H1 (cell line): Measurements from ENCODE around the gene ATF7. TPM values are rescaled to one million over a fixed set of nuclear protein-coding genes. Genes with fewer than 3 reads are reported as not detected.

ENCODE experiments used
- CTCF ChIP-seq, 3 experiments: IDR thresholded peaks; 1 replicate in 2 of 3; 2 replicates in 1 of 3; pipeline versions ENCODE4 v1.5.1 to v1.6.1; 2011; ENCODE audit warnings: low read length in 3 of 3, mild to moderate bottlenecking in 3 of 3, inconsistent platforms in 2 of 3, low read depth in 1 of 3, moderate library complexity in 1 of 3; ENCODE audit not compliant: insufficient read depth in 1 of 3; ENCODE audit errors: control extremely low read depth in 1 of 3
- JUND ChIP-seq: IDR thresholded peaks from 2 replicates; pipeline ENCODE4 v1.6.1; 2011; ENCODE audit warnings: mild to moderate bottlenecking, improper control_type of control experiment, low read length
- polyA plus RNA-seq, 7 experiments: library from polyadenylated mRNA; depleted of rRNA in 3 of 7; stranded (reverse) in 5 of 7; unstranded in 2 of 7; fragments of >200 nt in 5 of 7; fragments of 200-250 nt in 2 of 7; gene quantifications; 1 replicate in 5 of 7; 2 replicates in 1 of 7; 4 replicates in 1 of 7; pipeline versions ENCODE4 v1.2.1 to v1.2.3, GENCODE V29; 2011 to 2013; ENCODE audit warnings: missing spikeins in 2 of 7, mixed read lengths in 2 of 7
- total RNA-seq: library from RNA; stranded (reverse); fragmentation: NEBNext Ultra II Directional; extraction: Animal tissue kit (Norgen Biotek cat#: 25700); gene quantifications from 2 replicates; pipeline ENCODE4 v1.2.1, GENCODE V29; 2021

The ATF7 gene
- total and polyA plus RNA-seq, 2 of the 8 experiments (the other 6 are each of a cell fraction or from before 2014, with no cell fraction given), result 10.1 to 16.6 TPM

DNA sequence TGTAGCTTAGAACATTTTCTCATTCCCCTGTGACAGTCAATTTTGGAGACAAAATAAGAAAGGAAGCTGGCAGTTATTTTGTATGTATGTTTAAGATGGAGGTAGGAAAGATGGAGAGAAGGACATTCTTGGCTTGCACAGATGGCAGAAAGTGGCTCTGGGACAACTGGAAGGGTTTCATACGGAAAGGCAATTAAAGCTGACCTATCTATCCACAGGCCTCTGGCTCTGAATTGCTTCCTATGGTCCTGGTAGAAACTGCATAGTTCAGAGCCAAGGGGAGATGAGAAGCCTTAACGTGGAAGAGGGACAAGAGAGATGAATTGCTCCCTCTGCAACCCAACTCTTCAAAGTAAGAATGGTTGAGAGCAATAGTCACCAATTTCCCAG, 110.9 kb downstream of the ATF7 start (continued):
- TF ChIP-seq CTCF (IDR thresholded peaks at IDR 0.05; ENCODE audit: control extremely low read depth in 1 of 3, insufficient read depth in 1 of 3, low read depth in 1 of 3, low read length in 3 of 3) (no peak), JUND (no peak)
